ENCODE results near the gene CMYA5.
"Not testable (repeated sequence)": the region's sequence is repeated elsewhere in the genome, so short reads cannot be mapped to it uniquely, and the experiment has no call there.

CMYA5 gene

DNA sequence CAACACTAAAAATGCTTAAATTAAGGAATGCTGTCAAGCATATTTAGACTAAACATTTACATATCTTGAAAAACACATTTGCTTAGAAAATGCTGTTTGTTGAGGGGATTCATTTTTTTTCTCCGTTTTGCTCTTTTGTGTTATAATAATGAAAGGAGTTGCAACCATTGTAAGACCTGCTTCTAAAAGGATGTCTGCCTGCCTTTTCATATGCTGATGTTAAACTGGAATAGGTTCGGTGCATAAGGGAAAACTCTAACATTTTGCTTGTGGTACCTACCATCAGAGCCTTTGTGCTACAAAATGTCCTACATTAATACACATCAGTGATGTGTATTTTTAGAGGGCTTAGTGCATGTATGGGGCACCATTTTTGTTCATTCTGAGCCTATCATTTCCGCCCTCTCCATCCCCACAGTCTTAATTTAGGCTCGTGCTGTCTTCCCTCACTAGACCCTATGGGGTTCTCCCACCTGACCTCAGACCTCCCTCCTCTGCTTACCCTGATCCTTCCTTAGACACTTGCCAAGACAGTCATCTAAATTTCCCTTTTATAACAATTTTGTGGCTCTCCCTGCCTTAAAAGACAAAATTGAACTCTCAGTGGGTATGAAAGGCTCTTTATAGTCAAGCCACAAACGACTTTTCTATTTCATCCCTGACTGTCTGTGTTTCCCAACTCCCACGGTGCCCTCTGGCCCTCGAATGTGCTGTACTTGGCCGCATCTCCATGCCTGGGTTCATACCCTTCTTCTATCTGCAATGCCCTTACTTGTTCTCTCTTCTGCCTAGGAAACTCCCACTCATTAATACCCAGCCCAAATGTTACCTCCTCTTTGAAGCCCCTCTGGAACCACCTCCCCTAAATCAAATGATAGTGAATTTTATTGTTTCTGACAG lies 61.2 kb downstream of the CMYA5 start:
- Histone ChIP-seq H3K4me3 (ENCODE audit: extremely low read depth, insufficient read depth, low read length, poor library complexity, severe bottlenecking) (no peak overlapping the region), H3K4me1 (ENCODE audit: control insufficient read depth, insufficient read depth, low read length, poor library complexity, severe bottlenecking) (no peaks in the 10 kb centered on the region), H3K9me3 (ENCODE audit: control insufficient read depth, low read length) (no peaks in the 10 kb centered on the region), H3K36me3 (ENCODE audit: control insufficient read depth, insufficient read depth, low read length) (no peaks in the 10 kb centered on the region), H3K27ac (ENCODE audit: low read depth, low read length, severe bottlenecking) (no peak overlapping the region)
- 79 to 81% methylated on average over 5 to 6 of the region's 8 CpGs for WGBS, 2 experiments (ENCODE audit: insufficient coverage in 2 of 2)

- H3K27ac ChIP-seq (ENCODE audit: low read depth, low read length, severe bottlenecking), result no peak overlapping the region
- H3K9me3 ChIP-seq (ENCODE audit: control insufficient read depth, low read length), result no peaks in the 10 kb centered on the region
- no CpG with 5 or more reads among the region's 1 CpG for WGBS, 2 experiments (ENCODE audit: insufficient coverage in 2 of 2)
- H3K36me3 ChIP-seq (ENCODE audit: control insufficient read depth, insufficient read depth, low read length), result no peaks in the 10 kb centered on the region
- no peaks in the 10 kb centered on the region for H3K4me1 ChIP-seq (ENCODE audit: control insufficient read depth, insufficient read depth, low read length, poor library complexity, severe bottlenecking)
- H3K4me3 ChIP-seq (ENCODE audit: extremely low read depth, insufficient read depth, low read length, poor library complexity, severe bottlenecking), result no peak overlapping the region
Measured at GRCh38 chr5:79753092-79753491, 63.5 kb downstream of the CMYA5 start.

GRCh38 chr5:79753877-79754645 lies 64.4 kb downstream of the CMYA5 start:
- no peak overlapping the region for H3K4me3 ChIP-seq (ENCODE audit: extremely low read depth, insufficient read depth, low read length, poor library complexity, severe bottlenecking)
- no peaks in the 10 kb centered on the region for H3K9me3 ChIP-seq (ENCODE audit: control insufficient read depth, low read length)
- H3K36me3 ChIP-seq (ENCODE audit: control insufficient read depth, insufficient read depth, low read length), result no peaks in the 10 kb centered on the region
- WGBS, 2 experiments (ENCODE audit: insufficient coverage in 2 of 2), result 82 to 86% methylated on average over 4 to 6 of the region's 8 CpGs
- no peak overlapping the region for H3K27ac ChIP-seq (ENCODE audit: low read depth, low read length, severe bottlenecking)
- H3K4me1 ChIP-seq (ENCODE audit: control insufficient read depth, insufficient read depth, low read length, poor library complexity, severe bottlenecking), result no peaks in the 10 kb centered on the region

- Histone ChIP-seq H3K4me3 (ENCODE audit: extremely low read depth, insufficient read depth, low read length, poor library complexity, severe bottlenecking) (no peak overlapping the region), H3K9me3 (ENCODE audit: control insufficient read depth, low read length) (no peaks in the 10 kb centered on the region), H3K27ac (ENCODE audit: low read depth, low read length, severe bottlenecking) (no peak overlapping the region), H3K4me1 (ENCODE audit: control insufficient read depth, insufficient read depth, low read length, poor library complexity, severe bottlenecking) (no peaks in the 10 kb centered on the region), H3K36me3 (ENCODE audit: control insufficient read depth, insufficient read depth, low read length) (no peaks in the 10 kb centered on the region)
- WGBS, 2 experiments (ENCODE audit: insufficient coverage in 2 of 2), result 80 to 93% methylated on average over 3 to 6 of the region's 7 CpGs
Measured at GRCh38 chr5:79754865-79755555, 65.4 kb downstream of the CMYA5 start.

GRCh38 chr5:79756076-79756475 lies 66.4 kb downstream of the CMYA5 start:
- H3K4me1 ChIP-seq (ENCODE audit: control insufficient read depth, insufficient read depth, low read length, poor library complexity, severe bottlenecking), result no peaks in the 10 kb centered on the region
- H3K9me3 ChIP-seq (ENCODE audit: control insufficient read depth, low read length), result no peaks in the 10 kb centered on the region
- H3K36me3 ChIP-seq (ENCODE audit: control insufficient read depth, insufficient read depth, low read length), result no peaks in the 10 kb centered on the region
- WGBS, 2 experiments (ENCODE audit: insufficient coverage in 2 of 2), result 81 to 100% methylated on average over 2 to 3 of the region's 4 CpGs
- H3K27ac ChIP-seq (ENCODE audit: low read depth, low read length, severe bottlenecking), result no peak overlapping the region
- no peak overlapping the region for H3K4me3 ChIP-seq (ENCODE audit: extremely low read depth, insufficient read depth, low read length, poor library complexity, severe bottlenecking)

DNA sequence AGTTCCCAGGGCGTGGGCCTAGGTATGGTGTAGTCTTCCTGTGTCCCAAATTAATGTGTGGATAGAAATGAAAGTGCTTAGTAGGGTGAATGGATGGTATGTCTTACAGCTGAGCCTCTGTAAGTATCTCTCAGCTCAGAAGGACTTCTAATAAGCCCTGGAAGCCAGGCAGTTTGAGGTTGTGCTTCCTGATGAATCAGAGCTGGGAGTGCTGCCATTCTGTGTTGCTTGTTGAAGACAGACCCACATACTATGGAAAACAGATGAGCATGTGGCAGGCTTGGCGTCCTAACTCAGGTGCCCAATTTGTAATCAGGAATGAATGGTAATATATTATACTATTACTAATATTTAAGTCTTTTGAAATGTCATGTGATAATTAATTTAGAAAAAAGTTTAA lies 69.8 kb downstream of the CMYA5 start:
- WGBS, 2 experiments (ENCODE audit: insufficient coverage in 2 of 2), result 100% methylated on average over 1 of the region's 2 CpGs; no CpG with 5 or more reads in 1 of the 2 experiments

DNA sequence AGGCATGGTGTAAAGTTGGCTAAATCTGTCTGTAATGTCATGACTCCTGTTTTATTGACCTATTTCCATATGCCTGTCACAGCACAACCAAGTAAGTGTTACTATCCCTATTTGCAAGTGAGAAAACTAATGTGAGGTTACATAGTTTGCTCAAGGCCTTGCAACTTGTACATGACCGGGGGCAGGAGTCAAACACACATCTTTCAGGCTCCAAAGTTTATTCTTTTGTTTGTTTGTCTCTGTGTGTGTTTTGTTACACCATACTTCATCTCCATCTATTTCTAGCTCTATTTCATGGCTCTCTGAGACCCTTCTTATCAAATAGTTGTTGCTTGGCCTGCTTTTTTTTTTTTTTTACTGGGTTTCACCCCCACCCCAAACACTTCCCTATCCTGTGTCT lies 70.2 kb downstream of the CMYA5 start:
- Histone ChIP-seq H3K9me3 (ENCODE audit: control insufficient read depth, low read length) (no peaks in the 10 kb centered on the region), H3K36me3 (ENCODE audit: control insufficient read depth, insufficient read depth, low read length) (no peaks in the 10 kb centered on the region), H3K4me3 (ENCODE audit: extremely low read depth, insufficient read depth, low read length, poor library complexity, severe bottlenecking) (no peak overlapping the region), H3K27ac (ENCODE audit: low read depth, low read length, severe bottlenecking) (no peak overlapping the region), H3K4me1 (ENCODE audit: control insufficient read depth, insufficient read depth, low read length, poor library complexity, severe bottlenecking) (no peaks in the 10 kb centered on the region)
- WGBS, 2 experiments (ENCODE audit: insufficient coverage in 2 of 2), result no CpG with 5 or more reads among the region's 1 CpG

More for the DNA sequence above, 69.8 kb downstream of the CMYA5 start:
- Histone ChIP-seq H3K36me3 (ENCODE audit: control insufficient read depth, insufficient read depth, low read length) (no peaks in the 10 kb centered on the region), H3K4me3 (ENCODE audit: extremely low read depth, insufficient read depth, low read length, poor library complexity, severe bottlenecking) (no peak overlapping the region), H3K9me3 (ENCODE audit: control insufficient read depth, low read length) (no peaks in the 10 kb centered on the region), H3K4me1 (ENCODE audit: control insufficient read depth, insufficient read depth, low read length, poor library complexity, severe bottlenecking) (no peaks in the 10 kb centered on the region), H3K27ac (ENCODE audit: low read depth, low read length, severe bottlenecking) (no peak overlapping the region)

DNA sequence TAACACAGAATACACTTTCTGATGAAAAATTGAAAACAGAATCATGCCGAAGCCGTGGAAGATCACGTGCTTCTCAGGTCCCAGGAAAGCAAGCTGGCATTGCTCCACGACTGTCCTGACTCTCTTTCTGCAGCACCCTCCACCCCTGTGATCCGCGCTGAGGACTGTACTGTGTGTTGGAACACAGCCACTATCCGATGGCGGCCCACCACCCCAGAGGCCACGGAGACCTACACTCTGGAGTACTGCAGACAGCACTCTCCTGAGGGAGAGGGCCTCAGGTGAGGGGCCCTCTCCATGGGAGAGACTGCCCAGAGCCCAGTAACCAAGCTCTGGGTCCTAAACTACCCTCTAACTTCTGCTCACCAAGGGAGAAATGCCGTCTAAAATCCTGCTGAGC lies 73.3 kb downstream of the CMYA5 start:
- no peak overlapping the region for H3K27ac ChIP-seq (ENCODE audit: low read depth, low read length, severe bottlenecking)
- H3K4me3 ChIP-seq (ENCODE audit: extremely low read depth, insufficient read depth, low read length, poor library complexity, severe bottlenecking), result no peak overlapping the region
- 92 to 97% methylated on average over 10 of the region's 10 CpGs for WGBS, 2 experiments (ENCODE audit: insufficient coverage in 2 of 2)
- H3K9me3 ChIP-seq (ENCODE audit: control insufficient read depth, low read length), result no peaks in the 10 kb centered on the region
- no peaks in the 10 kb centered on the region for H3K4me1 ChIP-seq (ENCODE audit: control insufficient read depth, insufficient read depth, low read length, poor library complexity, severe bottlenecking)
- no peaks in the 10 kb centered on the region for H3K36me3 ChIP-seq (ENCODE audit: control insufficient read depth, insufficient read depth, low read length)

DNA sequence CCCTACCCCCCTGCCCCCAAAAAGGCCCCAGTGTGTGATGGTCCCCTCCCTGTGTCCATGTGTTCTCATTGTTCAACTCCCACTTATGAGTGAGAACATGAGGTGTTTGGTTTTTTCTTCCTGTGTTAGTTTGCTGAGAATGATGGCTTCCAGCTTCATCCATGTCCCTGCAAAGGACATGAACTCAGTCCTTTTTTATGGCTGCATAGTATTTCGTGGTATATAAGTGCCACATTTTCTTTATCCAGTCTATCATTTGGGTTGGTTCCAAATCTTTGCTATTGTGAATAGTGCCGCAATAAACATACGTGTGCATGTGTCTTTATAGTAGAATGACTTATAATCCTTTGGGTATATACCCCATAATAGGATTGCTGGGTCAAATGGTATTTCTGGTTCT lies 74.5 kb downstream of the CMYA5 start:
- WGBS, 2 experiments (ENCODE audit: insufficient coverage in 2 of 2), result 100% methylated on average over 2 of the region's 3 CpGs; no CpG with 5 or more reads in 1 of the 2 experiments
- not testable (repeated sequence) for H3K9me3 ChIP-seq (ENCODE audit: control insufficient read depth, low read length); H3K4me1 ChIP-seq (ENCODE audit: control insufficient read depth, insufficient read depth, low read length, poor library complexity, severe bottlenecking); H3K36me3 ChIP-seq (ENCODE audit: control insufficient read depth, insufficient read depth, low read length); H3K4me3 ChIP-seq (ENCODE audit: extremely low read depth, insufficient read depth, low read length, poor library complexity, severe bottlenecking); H3K27ac ChIP-seq (ENCODE audit: low read depth, low read length, severe bottlenecking)

- peaks cover 9% of the 10 kb centered on the region for H3K4me1 ChIP-seq (ENCODE audit: control insufficient read depth, insufficient read depth, low read length, poor library complexity, severe bottlenecking)
- WGBS, 2 experiments (ENCODE audit: insufficient coverage in 2 of 2), result 50 to 64% methylated on average over 1 to 2 of the region's 2 CpGs
- no peaks in the 10 kb centered on the region for H3K36me3 ChIP-seq (ENCODE audit: control insufficient read depth, insufficient read depth, low read length)
- H3K9me3 ChIP-seq (ENCODE audit: control insufficient read depth, low read length), result peaks cover 10% of the 10 kb centered on the region
- no peak overlapping the region for H3K4me3 ChIP-seq (ENCODE audit: extremely low read depth, insufficient read depth, low read length, poor library complexity, severe bottlenecking)
- peak overlapping the region; percentile 45 for H3K27ac ChIP-seq (ENCODE audit: low read depth, low read length, severe bottlenecking)
Measured at GRCh38 chr5:79771387-79771786, 81.8 kb downstream of the CMYA5 start.

Data from mesodermal cell (in vitro differentiated cells).